Glutamatergic neuron (in vitro differentiated cells): ENCODE data around the gene THUMPD3. TPM values are rescaled to one million over a fixed set of nuclear protein-coding genes. Genes with fewer than 3 reads are reported as not detected.

Experiments used
- DNase-seq: peaks from one replicate; pipeline ENCODE4 v3.0.0; 2022
- H3K27ac Mint-ChIP-seq: one replicate; pipeline ENCODE4 v1.8.0; 2020; ENCODE audit warnings: mild to moderate bottlenecking, mixed read lengths, inconsistent platforms; ENCODE audit not compliant: unreplicated experiment
- H3K27me3 Mint-ChIP-seq: one replicate; pipeline ENCODE4 v1.8.0; 2020; ENCODE audit warnings: mild to moderate bottlenecking, moderate library complexity, mixed read lengths, inconsistent platforms; ENCODE audit not compliant: unreplicated experiment
- H3K36me3 Mint-ChIP-seq: one replicate; pipeline ENCODE4 v1.8.0; 2020; ENCODE audit warnings: mild to moderate bottlenecking, mixed read lengths, inconsistent platforms; ENCODE audit not compliant: unreplicated experiment
- H3K4me1 Mint-ChIP-seq: one replicate; pipeline ENCODE4 v1.8.0; 2020; ENCODE audit warnings: mild to moderate bottlenecking, low read depth, mixed read lengths, inconsistent platforms; ENCODE audit not compliant: unreplicated experiment
- H3K4me3 Mint-ChIP-seq: one replicate; pipeline ENCODE4 v1.8.0; 2020; ENCODE audit warnings: mild to moderate bottlenecking, mixed read lengths, inconsistent platforms; ENCODE audit not compliant: unreplicated experiment
- H3K9me3 Mint-ChIP-seq: one replicate; pipeline ENCODE4 v1.8.0; 2020; ENCODE audit warnings: mild to moderate bottlenecking, moderate library complexity, mixed read lengths, inconsistent platforms; ENCODE audit not compliant: unreplicated experiment
- CTCF ChIP-seq: fragments of 200-600 bp; sonication (generic); IDR thresholded peaks from one replicate; pipeline ENCODE4 v1.5.0; 2021; ENCODE audit not compliant: partially characterized antibody, unreplicated experiment
- total RNA-seq: library from RNA; stranded (reverse); fragmentation: NEBNext Ultra II Directional; extraction: Animal tissue kit (Norgen Biotek cat#: 25700); gene quantifications from one replicate; pipeline ENCODE4 v1.2.1, GENCODE V29; 2021; ENCODE audit not compliant: unreplicated experiment

Gene THUMPD3
- total RNA-seq, 1 donor from 2014 or later, result 50.2 TPM

- Mint-ChIP-seq H3K27me3 (no peaks in the 10 kb centered on the region), H3K9me3 (peaks cover 2% of the 10 kb centered on the region), H3K36me3 (no peaks in the 10 kb centered on the region), H3K4me1 (peaks cover 6% of the 10 kb centered on the region), H3K4me3 (no peak overlapping the region), H3K27ac (no peak overlapping the region)
- no peak for DNase-seq
- TF ChIP-seq CTCF, result no peak
Observed at GRCh38 chr3:9386501-9387321, 23.9 kb downstream of the THUMPD3 start.

- Mint-ChIP-seq H3K27ac (no peak overlapping the region), H3K4me1 (peaks cover 11% of the 10 kb centered on the region), H3K9me3 (peaks cover 2% of the 10 kb centered on the region), H3K27me3 (no peaks in the 10 kb centered on the region), H3K4me3 (no peak overlapping the region), H3K36me3 (no peaks in the 10 kb centered on the region)
- no peak for DNase-seq
- no peak for TF ChIP-seq CTCF
Observed at GRCh38 chr3:9387322-9387655, 24.4 kb downstream of the THUMPD3 start.

- H3K4me1 Mint-ChIP-seq, result peaks cover 15% of the 10 kb centered on the region
- H3K4me3 Mint-ChIP-seq, result no peak overlapping the region
- H3K36me3 Mint-ChIP-seq, result no peaks in the 10 kb centered on the region
- DNase-seq, result no peak
- peaks cover 2% of the 10 kb centered on the region for H3K9me3 Mint-ChIP-seq
- H3K27me3 Mint-ChIP-seq, result no peaks in the 10 kb centered on the region
- TF ChIP-seq CTCF, result no peak
- no peak overlapping the region for H3K27ac Mint-ChIP-seq
Observed at GRCh38 chr3:9388142-9388541, 25.3 kb downstream of the THUMPD3 start.

- no peak for TF ChIP-seq CTCF
- Mint-ChIP-seq H3K4me1 (peaks cover 17% of the 10 kb centered on the region), H3K36me3 (no peaks in the 10 kb centered on the region), H3K9me3 (peaks cover 2% of the 10 kb centered on the region), H3K27ac (no peak overlapping the region), H3K4me3 (no peak overlapping the region), H3K27me3 (no peaks in the 10 kb centered on the region)
- no peak for DNase-seq
Observed at GRCh38 chr3:9388562-9389272, 25.9 kb downstream of the THUMPD3 start.
